Lung microvascular endothelial cell (primary cell): ENCODE measurements around the gene ZFHX3. TPM values are rescaled to one million over a fixed set of nuclear protein-coding genes. Genes with fewer than 3 reads are reported as not detected.

Experiments
- DNase-seq, 2 donors: peaks; one replicate each; pipeline versions ENCODE4 v3.0.0 to v3.0.0-alpha.2; 2010; ENCODE audit warnings: low read depth in 2 of 2
- total RNA-seq: library from RNA; depleted of rRNA; stranded (reverse); fragments of >200 nt; gene quantifications from 2 replicates; pipeline ENCODE4 v1.2.1, GENCODE V29; 2014

The ZFHX3 gene
- total RNA-seq, 1 donor from 2014 or later, result 7.9 TPM

DNA sequence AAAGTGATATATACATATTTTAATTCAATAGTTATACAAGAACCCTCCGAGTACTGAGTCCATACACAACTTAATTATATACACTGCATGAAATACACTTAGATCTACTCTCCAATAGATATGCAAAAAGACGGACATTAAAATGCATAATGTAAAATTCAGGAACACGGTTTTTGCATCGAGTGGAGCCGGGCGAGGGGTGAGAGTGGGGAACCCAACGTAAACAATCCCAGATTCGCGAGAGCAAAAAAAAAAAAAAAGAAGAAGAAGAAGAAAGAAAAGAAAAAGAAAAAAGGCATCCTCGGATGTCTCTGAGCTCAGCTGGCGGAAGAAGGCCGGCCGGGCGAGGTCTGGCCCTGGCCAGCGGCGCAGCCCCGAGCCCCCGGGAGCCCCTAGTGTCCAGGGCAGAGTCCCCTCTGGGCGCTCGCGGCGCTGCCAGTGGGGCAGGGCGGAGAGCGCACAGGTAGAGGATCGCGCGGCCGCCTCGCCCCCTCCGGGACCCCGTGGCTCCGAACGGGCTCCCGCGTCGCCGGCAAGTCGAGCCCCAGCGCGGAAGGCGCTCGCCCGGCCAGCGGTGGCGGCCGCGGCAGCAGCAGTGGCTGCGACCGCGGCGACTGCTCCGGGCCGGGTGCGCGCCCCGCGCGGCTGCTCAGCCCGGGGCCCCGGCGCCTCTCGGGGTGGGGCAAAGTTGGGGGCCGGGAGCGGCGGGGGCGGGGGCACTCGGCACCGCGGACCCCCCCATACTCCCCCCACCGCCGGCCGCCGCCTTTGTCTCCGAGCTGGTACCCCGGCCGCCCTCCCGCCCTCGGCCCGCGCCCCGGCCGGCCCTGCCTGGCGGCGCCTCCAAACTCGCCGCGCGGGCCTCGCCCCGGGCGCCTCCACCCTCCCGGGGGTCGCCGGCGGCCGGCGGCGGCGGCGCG lies 9.6 kb upstream of the ZFHX3 start:
- peak; percentile 55 to 71 for DNase-seq

DNA sequence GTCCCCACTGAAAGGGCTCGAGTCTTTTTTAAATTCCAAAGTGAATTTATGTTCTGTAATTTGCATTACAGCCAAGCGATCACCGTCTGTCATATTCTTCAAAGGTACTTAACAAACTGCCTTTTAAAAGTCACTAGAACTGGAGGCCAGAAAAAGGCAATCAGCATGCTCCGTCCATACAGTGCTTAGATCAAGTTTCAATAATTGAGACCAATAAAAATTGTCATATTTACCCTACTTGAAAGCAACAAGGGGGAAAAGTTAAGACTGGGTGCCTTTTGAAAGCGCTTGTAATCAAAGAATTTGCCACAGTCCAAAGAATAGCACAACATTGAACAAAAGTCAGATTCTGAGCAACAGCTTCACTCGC lies 9.0 kb upstream of the ZFHX3 start:
- DNase-seq, result peak in 1 of 2 donors; percentile 56

GRCh38 chr16:73056448-73056847 lies 8.5 kb upstream of the ZFHX3 start:
- no peak for DNase-seq

DNA sequence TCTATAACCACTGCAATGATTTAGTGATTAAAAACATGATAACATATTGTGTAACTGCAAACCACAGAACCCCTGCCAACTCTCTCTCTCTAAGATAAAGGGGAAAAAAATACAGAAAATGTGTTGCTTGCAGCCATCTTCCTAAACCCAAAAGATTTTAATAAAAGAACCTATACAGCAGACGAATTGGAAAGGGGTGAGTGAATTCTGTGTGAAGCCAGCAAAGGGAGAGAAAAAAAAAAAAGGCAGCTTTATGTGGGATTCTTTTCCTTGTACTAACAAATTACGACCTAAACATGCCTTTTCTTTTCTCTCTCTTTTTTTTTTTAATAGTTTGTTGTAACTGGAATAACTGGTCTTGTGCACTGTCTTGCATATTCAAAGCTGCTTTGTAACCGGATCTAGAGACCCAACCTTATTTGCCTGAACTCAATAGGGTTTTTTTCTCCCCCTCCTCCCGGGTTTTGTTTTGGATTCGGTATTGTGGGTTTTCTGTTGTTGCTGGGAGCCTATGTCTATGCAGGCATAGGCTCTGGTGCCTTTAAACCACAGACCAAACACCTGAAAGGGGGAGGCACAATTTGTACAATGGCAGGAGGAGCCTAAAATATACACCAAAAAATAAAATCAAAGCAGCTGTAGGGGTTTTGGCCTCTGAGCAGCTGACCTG lies 7.0 kb upstream of the ZFHX3 start:
- DNase-seq, result peak in 1 of 2 donors; percentile 64

DNA sequence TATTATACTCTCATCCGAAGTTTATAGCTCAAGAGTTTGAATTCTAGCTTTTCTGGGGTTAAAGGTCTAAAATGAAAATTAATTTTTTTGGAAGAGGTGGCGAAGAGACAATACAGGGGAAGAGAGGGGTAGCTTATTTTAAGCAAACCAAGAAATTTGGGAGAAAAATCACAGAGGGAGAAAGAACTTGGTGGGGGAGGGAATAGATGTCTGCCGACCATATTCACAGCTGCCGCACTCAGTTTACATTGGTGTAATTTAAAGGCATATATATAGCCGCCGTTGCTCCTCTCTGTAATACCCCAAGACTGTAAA lies 6.5 kb upstream of the ZFHX3 start:
- DNase-seq, result no peak

GRCh38 chr16:73054125-73054484 lies 6.2 kb upstream of the ZFHX3 start:
- DNase-seq, result peak in 1 of 2 donors; percentile 68

GRCh38 chr16:73053364-73054124 lies 5.6 kb upstream of the ZFHX3 start:
- DNase-seq, result peak; percentile 75 to 84

- DNase-seq, result peak in 1 of 2 donors; percentile 82
Measured at GRCh38 chr16:73053038-73053363, 5.1 kb upstream of the ZFHX3 start.

GRCh38 chr16:73052576-73052975 lies 4.6 kb upstream of the ZFHX3 start:
- peak in 1 of 2 donors; percentile 62 for DNase-seq

DNA sequence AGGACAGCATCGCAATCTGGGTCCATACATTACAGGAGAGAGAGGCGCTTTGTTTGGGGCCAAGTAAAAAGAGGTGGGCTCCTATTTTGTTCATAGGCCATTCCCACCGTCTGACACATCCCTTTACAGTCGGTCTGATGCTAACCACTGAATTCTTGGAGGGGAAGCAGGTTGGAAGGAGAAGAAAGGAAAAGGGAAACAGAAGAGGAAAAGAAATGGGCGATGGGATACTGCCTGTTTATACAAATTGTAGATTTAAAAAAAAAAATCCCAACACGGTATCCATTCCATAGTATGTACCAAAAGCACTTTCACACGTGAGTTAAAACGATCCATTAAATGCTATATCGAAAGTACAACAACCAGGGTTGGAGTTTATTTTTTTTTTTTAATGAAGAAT lies 4.0 kb upstream of the ZFHX3 start:
- peak in 1 of 2 donors; percentile 45 for DNase-seq

DNA sequence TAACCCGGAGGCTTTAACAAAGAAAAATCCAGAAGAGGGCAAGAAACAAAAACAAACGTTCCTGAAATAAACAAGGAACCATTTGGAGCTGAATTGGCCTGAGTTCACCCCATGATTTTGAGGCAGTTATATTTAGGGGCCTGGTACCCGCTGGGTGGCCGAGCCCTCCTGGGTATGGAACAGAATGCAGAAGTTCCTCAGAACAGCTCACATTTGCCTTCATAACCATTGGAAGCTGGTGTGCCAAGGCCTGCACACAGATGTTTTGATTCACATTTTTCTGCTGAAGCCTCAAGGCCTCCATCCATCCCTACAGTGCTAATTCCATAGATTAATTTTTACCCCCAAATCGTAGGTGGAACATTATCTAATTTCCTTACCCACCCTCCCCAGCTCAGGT lies 3.3 kb upstream of the ZFHX3 start:
- no peak for DNase-seq

GRCh38 chr16:73050201-73051099 lies 2.5 kb upstream of the ZFHX3 start:
- DNase-seq, result no peak

- DNase-seq, result no peak
Measured at GRCh38 chr16:73049511-73049910, 1.6 kb upstream of the ZFHX3 start.

- no peak for DNase-seq
Measured at GRCh38 chr16:73049091-73049490, 1.2 kb upstream of the ZFHX3 start.

GRCh38 chr16:73048292-73049080 lies 558 bp upstream of the ZFHX3 start:
- peak in 1 of 2 donors; percentile 53 for DNase-seq

- DNase-seq, result no peak
Measured at GRCh38 chr16:73047221-73047535, 750 bp downstream of the ZFHX3 start.

- DNase-seq, result no peak
Measured at GRCh38 chr16:73046849-73047214, 1.1 kb downstream of the ZFHX3 start.

DNA sequence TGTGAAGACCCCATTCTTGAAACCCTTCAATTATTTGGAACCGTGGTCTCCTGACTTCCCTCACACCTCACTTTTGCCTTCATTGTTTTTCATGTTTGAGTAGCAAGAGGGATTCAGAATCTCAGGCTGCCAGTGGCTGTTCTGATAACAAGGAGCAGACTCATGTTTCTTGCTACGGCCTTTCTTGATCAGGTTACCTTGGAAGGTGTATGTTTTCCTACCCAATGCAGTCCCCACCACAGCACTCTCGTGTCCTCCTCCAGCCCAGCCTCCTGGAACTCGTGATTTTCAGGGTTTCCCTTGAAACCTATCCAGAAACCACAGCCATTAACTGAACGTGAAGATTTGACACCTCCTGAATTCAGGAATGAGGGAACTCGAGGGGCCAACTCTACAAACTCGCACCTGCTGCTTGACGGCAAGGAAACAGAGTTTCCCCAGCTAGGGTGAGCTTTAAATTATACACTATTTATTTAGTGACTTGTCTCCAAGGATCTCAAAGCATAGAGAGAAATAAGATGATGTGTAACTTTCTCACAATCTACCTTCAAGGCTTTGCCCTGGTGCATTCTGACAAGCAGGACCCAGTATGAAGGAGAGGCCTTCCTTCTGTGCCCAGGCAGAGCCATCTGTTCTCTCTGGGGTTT lies 1.6 kb downstream of the ZFHX3 start:
- no peak for DNase-seq

GRCh38 chr16:73043828-73044467 lies 4.0 kb downstream of the ZFHX3 start:
- DNase-seq, result peak in 1 of 2 donors; percentile 60

DNA sequence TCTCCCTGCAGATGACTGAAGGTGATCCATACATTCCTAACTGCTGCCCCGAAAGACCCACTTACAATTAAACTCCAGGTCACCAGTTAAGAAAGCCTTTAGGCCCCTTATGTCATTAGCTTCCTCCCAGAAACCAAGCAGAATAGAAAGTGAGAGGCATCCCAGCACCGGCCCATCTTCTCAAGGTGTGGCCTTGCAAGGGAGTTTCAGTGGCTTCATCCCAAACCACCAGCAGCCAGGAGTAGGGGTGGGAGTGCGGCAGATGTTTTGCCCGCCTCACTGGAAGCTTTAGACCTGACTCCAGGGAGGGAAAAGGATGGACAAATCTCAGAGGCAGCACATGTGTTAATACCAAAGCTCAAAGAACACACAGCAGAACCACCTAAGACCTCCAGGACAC lies 5.1 kb downstream of the ZFHX3 start:
- DNase-seq, result no peak
